ENCODE results near the gene ATP1A1.

- no peak for TF ChIP-seq EZH2 (IDR thresholded peaks at IDR 0.05; ENCODE audit: borderline replicate concordance, insufficient read depth, low read depth, low read length, poor library complexity, severe bottlenecking)
- TF ChIP-seq CTCF (IDR thresholded peaks at IDR 0.05), result no peak
Observed at GRCh38 chr1:116345843-116346242, 27.2 kb upstream of the ATP1A1 start.
